Neural cell (in vitro differentiated cells): ENCODE measurements around the gene SPINK7. TPM values are rescaled to one million over a fixed set of nuclear protein-coding genes. Genes with fewer than 3 reads are reported as not detected.

Experiments used
- H2AFZ ChIP-seq: fragments of 200-600, 300-800 bp; sonication (generic), shearing (Covaris generic); 2 replicates; pipeline ENCODE4 v1.6.0; 2014; ENCODE audit warnings: low read depth, mild to moderate bottlenecking, antibody characterized with exemption, low read length, moderate library complexity
- H3F3A ChIP-seq: fragments of 200-600 bp; shearing (Covaris generic); 2 replicates; pipeline ENCODE4 v1.6.1; 2016; ENCODE audit warnings: mild to moderate bottlenecking, moderate library complexity, mixed read lengths, antibody characterized with exemption, low read length; ENCODE audit not compliant: insufficient read depth, poor library complexity, severe bottlenecking
- H3K27ac ChIP-seq: fragments of 200-600, 300-800 bp; sonication (generic), shearing (Covaris generic); 2 replicates; pipeline ENCODE4 v1.5.1; 2014; ENCODE audit warnings: mild to moderate bottlenecking, low read length, moderate library complexity
- H3K27me3 ChIP-seq: fragments of 300-800, 200-600 bp; sonication (generic), shearing (Covaris generic); 2 replicates; pipeline ENCODE4 v1.6.0; 2014; ENCODE audit warnings: mild to moderate bottlenecking, low read depth, low read length, moderate library complexity; ENCODE audit not compliant: insufficient read depth
- H3K36me3 ChIP-seq: fragments of 300-800, 200-600 bp; sonication (generic), shearing (Covaris generic); 2 replicates; pipeline ENCODE4 v1.5.1; 2014; ENCODE audit warnings: mild to moderate bottlenecking, antibody characterized with exemption, low read length, moderate library complexity; ENCODE audit not compliant: insufficient read depth
- H3K4me2 ChIP-seq: fragments of 300-800, 200-600 bp; sonication (generic), shearing (Covaris generic); 2 replicates; pipeline ENCODE4 v1.6.0; 2014; ENCODE audit warnings: mild to moderate bottlenecking, low read length
- H3K4me3 ChIP-seq: fragments of 300-800, 200-600 bp; sonication (generic), shearing (Covaris generic); 2 replicates; pipeline ENCODE4 v1.5.1; 2014; ENCODE audit warnings: mild to moderate bottlenecking, low read length, moderate library complexity
- H3K79me2 ChIP-seq: fragments of 200-600 bp; shearing (Covaris generic); replicated peaks from 2 replicates; pipeline ENCODE4 v1.6.0; 2014; ENCODE audit warnings: mild to moderate bottlenecking, low read length, moderate library complexity; ENCODE audit not compliant: insufficient read depth
- H3K9ac ChIP-seq: fragments of 300-800, 200-600 bp; sonication (generic), shearing (Covaris generic); 2 replicates; pipeline ENCODE4 v1.6.1; 2016; ENCODE audit warnings: mild to moderate bottlenecking, low read length, mixed read lengths
- H3K9me2 ChIP-seq: fragments of 200-600 bp; shearing (Covaris generic); 2 replicates; pipeline ENCODE4 v1.6.1; 2016; ENCODE audit warnings: mild to moderate bottlenecking, low read length, mixed read lengths; ENCODE audit not compliant: insufficient read depth
- H3K9me3 ChIP-seq: fragments of 200-600, 300-800 bp; sonication (generic), shearing (Covaris generic); 2 replicates; pipeline ENCODE4 v1.6.1; 2016; ENCODE audit warnings: mild to moderate bottlenecking, mixed run types, low read length, moderate library complexity, mixed read lengths
- H4K20me1 ChIP-seq: fragments of 200-600 bp; shearing (Covaris generic); 2 replicates; pipeline ENCODE4 v1.6.1; 2016; ENCODE audit warnings: mild to moderate bottlenecking, mixed run types; ENCODE audit not compliant: insufficient read depth
- EP300 ChIP-seq: fragments of 450-650 bp; conservative IDR thresholded peaks from 2 replicates; pipeline ENCODE4 v1.6.1; 2014; ENCODE audit warnings: antibody characterized with exemption, mild to moderate bottlenecking, moderate library complexity; ENCODE audit not compliant: poor library complexity, severe bottlenecking
- EZH2 ChIP-seq: fragments of 200-600, 300-800 bp; shearing (Covaris generic), sonication (generic); IDR thresholded peaks from 2 replicates; pipeline ENCODE4 v1.6.1; 2014; ENCODE audit warnings: antibody characterized with exemption, low read length, borderline replicate concordance, mild to moderate bottlenecking; ENCODE audit not compliant: insufficient read depth, poor library complexity, severe bottlenecking
- MXI1 ChIP-seq: fragments of 450-650 bp; conservative IDR thresholded peaks from 2 replicates; pipeline ENCODE4 v1.6.1; 2014; ENCODE audit warnings: antibody characterized with exemption, mild to moderate bottlenecking; ENCODE audit not compliant: poor library complexity, severe bottlenecking
- POLR2AphosphoS5 ChIP-seq: IDR thresholded peaks from 2 replicates; pipeline ENCODE4 v1.6.1; 2012
- RAD21 ChIP-seq: fragments of 450-650 bp; conservative IDR thresholded peaks from 2 replicates; pipeline ENCODE4 v1.6.1; 2014; ENCODE audit warnings: antibody characterized with exemption, mild to moderate bottlenecking, moderate library complexity
- SMC3 ChIP-seq: fragments of 450-650 bp; conservative IDR thresholded peaks from 2 replicates; pipeline ENCODE4 v1.6.1; 2014; ENCODE audit warnings: antibody characterized with exemption, mild to moderate bottlenecking, moderate library complexity; ENCODE audit not compliant: poor library complexity
- TAF1 ChIP-seq: IDR thresholded peaks from 2 replicates; pipeline ENCODE4 v1.6.1; 2012; ENCODE audit warnings: low read depth
- polyA plus RNA-seq: library from polyadenylated mRNA; depleted of rRNA; stranded (reverse); fragments of >200 nt; gene quantifications from 2 replicates; pipeline ENCODE4 v1.2.3, GENCODE V29; 2014
- TF ChIP-seq, protein P1 (sequence below): fragments of 450-650 bp; IDR thresholded peaks from 2 replicates; pipeline ENCODE4 v1.5.1; 2014; ENCODE audit warnings: antibody characterized with exemption, mild to moderate bottlenecking, moderate library complexity; ENCODE audit not compliant: poor library complexity, severe bottlenecking
- TF ChIP-seq, protein P2 (sequence below): IDR thresholded peaks from 2 replicates; pipeline ENCODE4 v1.6.1; 2012; ENCODE audit warnings: borderline replicate concordance

The SPINK7 gene
- polyA plus RNA-seq, 1 donor from 2014 or later = not detected

DNA sequence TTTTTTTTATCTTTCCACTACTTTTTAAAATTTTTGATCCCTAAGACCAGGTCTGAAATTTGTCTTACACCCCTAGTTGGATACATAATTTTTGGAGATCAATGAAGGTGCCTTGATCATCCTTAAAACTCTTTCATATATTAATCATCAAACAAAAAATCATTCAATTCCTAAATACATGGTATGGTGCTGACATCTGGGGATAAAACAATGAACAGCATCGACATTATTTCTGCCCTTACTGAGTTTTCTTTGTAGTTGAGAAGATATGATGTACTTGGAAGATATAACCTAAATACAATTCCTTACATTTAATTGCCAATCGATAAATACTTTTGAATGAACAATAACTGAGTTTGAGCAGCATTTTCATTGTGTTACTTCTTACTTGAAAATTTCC, 41.4 kb downstream of the SPINK7 start:
- no peak overlapping the region for H3K4me3 ChIP-seq

DNA sequence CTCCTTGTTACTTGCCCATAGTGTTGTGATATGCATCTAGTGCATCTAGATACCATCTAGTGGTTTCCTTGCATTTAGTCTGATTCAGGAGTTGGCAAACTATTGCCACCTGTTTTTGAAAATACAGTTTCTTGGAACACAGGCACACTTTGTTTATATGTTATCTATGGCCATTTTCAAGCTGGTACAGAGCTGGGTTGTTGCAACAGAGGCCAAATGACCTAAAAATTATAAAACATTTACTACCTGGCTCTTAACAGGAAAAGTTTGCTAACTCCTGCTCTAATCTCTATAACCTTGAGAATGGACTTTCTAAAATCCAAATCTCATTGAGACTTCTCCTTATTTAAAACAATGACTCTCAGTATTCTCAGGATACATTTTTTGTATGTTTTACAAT, 52.1 kb downstream of the SPINK7 start:
- Histone ChIP-seq H3K27me3 (no peaks in the 10 kb centered on the region), H3K27ac (no peak overlapping the region), H3K4me3 (no peak overlapping the region), H3K9me2 (no peaks in the 10 kb centered on the region), H3F3A (no peaks in the 10 kb centered on the region), H3K4me2 (no peak overlapping the region), H2AFZ (no peak overlapping the region), H3K79me2 (no peaks in the 10 kb centered on the region), H3K36me3 (no peaks in the 10 kb centered on the region), H3K9me3 (peaks cover 7% of the 10 kb centered on the region), H4K20me1 (no peaks in the 10 kb centered on the region), H3K9ac (no peak overlapping the region)
- TF ChIP-seq RAD21 (no peak), EP300 (no peak), SMC3 (no peak), TAF1 (no peak), POLR2AphosphoS5 (no peak), EZH2 (no peak), MXI1 (no peak)
- TF ChIP-seq, protein P1, sequence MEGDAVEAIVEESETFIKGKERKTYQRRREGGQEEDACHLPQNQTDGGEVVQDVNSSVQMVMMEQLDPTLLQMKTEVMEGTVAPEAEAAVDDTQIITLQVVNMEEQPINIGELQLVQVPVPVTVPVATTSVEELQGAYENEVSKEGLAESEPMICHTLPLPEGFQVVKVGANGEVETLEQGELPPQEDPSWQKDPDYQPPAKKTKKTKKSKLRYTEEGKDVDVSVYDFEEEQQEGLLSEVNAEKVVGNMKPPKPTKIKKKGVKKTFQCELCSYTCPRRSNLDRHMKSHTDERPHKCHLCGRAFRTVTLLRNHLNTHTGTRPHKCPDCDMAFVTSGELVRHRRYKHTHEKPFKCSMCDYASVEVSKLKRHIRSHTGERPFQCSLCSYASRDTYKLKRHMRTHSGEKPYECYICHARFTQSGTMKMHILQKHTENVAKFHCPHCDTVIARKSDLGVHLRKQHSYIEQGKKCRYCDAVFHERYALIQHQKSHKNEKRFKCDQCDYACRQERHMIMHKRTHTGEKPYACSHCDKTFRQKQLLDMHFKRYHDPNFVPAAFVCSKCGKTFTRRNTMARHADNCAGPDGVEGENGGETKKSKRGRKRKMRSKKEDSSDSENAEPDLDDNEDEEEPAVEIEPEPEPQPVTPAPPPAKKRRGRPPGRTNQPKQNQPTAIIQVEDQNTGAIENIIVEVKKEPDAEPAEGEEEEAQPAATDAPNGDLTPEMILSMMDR = no peak
- TF ChIP-seq, protein P2, sequence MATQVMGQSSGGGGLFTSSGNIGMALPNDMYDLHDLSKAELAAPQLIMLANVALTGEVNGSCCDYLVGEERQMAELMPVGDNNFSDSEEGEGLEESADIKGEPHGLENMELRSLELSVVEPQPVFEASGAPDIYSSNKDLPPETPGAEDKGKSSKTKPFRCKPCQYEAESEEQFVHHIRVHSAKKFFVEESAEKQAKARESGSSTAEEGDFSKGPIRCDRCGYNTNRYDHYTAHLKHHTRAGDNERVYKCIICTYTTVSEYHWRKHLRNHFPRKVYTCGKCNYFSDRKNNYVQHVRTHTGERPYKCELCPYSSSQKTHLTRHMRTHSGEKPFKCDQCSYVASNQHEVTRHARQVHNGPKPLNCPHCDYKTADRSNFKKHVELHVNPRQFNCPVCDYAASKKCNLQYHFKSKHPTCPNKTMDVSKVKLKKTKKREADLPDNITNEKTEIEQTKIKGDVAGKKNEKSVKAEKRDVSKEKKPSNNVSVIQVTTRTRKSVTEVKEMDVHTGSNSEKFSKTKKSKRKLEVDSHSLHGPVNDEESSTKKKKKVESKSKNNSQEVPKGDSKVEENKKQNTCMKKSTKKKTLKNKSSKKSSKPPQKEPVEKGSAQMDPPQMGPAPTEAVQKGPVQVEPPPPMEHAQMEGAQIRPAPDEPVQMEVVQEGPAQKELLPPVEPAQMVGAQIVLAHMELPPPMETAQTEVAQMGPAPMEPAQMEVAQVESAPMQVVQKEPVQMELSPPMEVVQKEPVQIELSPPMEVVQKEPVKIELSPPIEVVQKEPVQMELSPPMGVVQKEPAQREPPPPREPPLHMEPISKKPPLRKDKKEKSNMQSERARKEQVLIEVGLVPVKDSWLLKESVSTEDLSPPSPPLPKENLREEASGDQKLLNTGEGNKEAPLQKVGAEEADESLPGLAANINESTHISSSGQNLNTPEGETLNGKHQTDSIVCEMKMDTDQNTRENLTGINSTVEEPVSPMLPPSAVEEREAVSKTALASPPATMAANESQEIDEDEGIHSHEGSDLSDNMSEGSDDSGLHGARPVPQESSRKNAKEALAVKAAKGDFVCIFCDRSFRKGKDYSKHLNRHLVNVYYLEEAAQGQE = no peak

More for the DNA sequence above, 41.4 kb downstream of the SPINK7 start:
- H3F3A ChIP-seq = no peaks in the 10 kb centered on the region
- no peaks in the 10 kb centered on the region for H3K9me3 ChIP-seq
- H4K20me1 ChIP-seq = no peaks in the 10 kb centered on the region
- H3K36me3 ChIP-seq = no peaks in the 10 kb centered on the region
- H3K27me3 ChIP-seq = no peaks in the 10 kb centered on the region
- H3K9me2 ChIP-seq = no peaks in the 10 kb centered on the region
- no peaks in the 10 kb centered on the region for H3K79me2 ChIP-seq
- no peak overlapping the region for H3K27ac ChIP-seq
- no peak overlapping the region for H3K9ac ChIP-seq
- H3K4me2 ChIP-seq = no peak overlapping the region
- peak; percentile 27 for TF ChIP-seq RAD21
- TF ChIP-seq SMC3 = peak; percentile 41
- TF ChIP-seq, protein P1 = peak; percentile 22
- no peak for TF ChIP-seq TAF1
- no peak overlapping the region for H2AFZ ChIP-seq

Other genes starting within 250 kb of the SPINK7 start
- gene SPINK5, start 248.4 kb upstream of the SPINK7 start, polyA plus RNA-seq = 1.8 and 3.7 TPM in 2 replicates
- not detected in 2 replicates for gene SPINK14, start 143.9 kb upstream of the SPINK7 start, polyA plus RNA-seq
- gene SPINK6, start 109.4 kb upstream of the SPINK7 start, polyA plus RNA-seq = not detected in 2 replicates
- gene MARCOL, start 73.9 kb upstream of the SPINK7 start, polyA plus RNA-seq = not detected in 2 replicates
- not detected in 2 replicates for gene SPINK13, start 43.6 kb upstream of the SPINK7 start, polyA plus RNA-seq
- gene SPINK9, start 23.1 kb downstream of the SPINK7 start, polyA plus RNA-seq = not detected in 2 replicates
- gene FBXO38, start 71.5 kb downstream of the SPINK7 start, polyA plus RNA-seq = 45.1 and 69.1 TPM in 2 replicates